PFSK-1 (cell line): ENCODE results near the gene BRAF.

ENCODE experiments used
- POLR2AphosphoS5 ChIP-seq: IDR thresholded peaks from 2 replicates; pipeline ENCODE4 v1.6.1; 2012; ENCODE audit warnings: low read depth, mild to moderate bottlenecking, control low read depth, low read length, moderate library complexity
- REST ChIP-seq, 2 experiments: IDR thresholded peaks; 2 replicates each; pipeline versions ENCODE4 v1.6.1 to v1.8.0; 2011 to 2012; ENCODE audit warnings: low read depth in 2 of 2, low read length in 2 of 2, control low read depth in 1 of 2, inconsistent platforms in 1 of 2, mild to moderate bottlenecking in 1 of 2, moderate library complexity in 1 of 2; ENCODE audit not compliant: insufficient read depth in 1 of 2

- no peak for TF ChIP-seq POLR2AphosphoS5
- no peak for TF ChIP-seq REST (IDR thresholded peaks at IDR 0.05; ENCODE audit: insufficient read depth in 1 of 2, low read depth in 2 of 2, low read length in 2 of 2)
These were observed 237.8 kb downstream of the BRAF start for GRCh38 chr7:140686921-140687320.
